ENCODE measurements around the gene ZMAT3. TPM values are rescaled to one million over a fixed set of nuclear protein-coding genes. Genes with fewer than 3 reads are reported as not detected.

Gene ZMAT3
- total and polyA plus RNA-seq, 2 of the 4 experiments (the other 2 are of a cell fraction) = 11.7 to 14.3 TPM

DNA sequence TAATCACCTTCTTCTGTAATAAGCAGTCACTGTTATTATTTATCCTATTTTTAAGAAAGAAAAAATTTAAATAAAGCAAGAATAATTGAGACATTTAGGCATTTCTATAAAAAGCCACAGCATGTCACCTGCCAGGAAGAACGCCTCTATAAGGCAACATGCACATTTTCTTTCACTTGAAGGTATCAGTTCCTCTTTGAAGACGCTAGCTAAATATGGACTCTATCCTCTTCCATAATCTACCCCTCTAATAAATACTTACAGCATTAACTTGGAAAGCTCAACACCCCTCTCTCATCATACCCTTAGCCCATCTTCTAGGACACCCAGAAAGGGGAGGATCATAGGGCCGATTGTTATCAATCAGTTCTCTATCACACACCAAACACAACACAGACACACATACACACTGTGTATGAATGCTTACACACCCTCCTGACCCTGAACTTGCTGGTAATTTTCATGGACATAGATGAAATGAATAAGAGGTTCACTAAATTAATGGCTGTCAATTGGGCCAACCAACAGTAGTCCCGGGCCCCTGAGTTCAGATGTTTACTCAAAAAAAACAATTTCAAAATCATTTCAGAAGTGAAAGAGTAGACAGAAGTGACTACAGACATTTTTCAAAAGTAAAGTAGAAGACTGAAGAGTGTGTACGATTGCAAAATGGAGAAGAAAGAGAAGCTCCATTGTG, 102.5 kb downstream of the ZMAT3 start:
- Histone ChIP-seq H3K4me2 (ENCODE audit: low read depth, low read length) (no peak overlapping the region), H2BK15ac (ENCODE audit: low read depth, low read length) (no peak overlapping the region), H3K9me1 (ENCODE audit: insufficient read depth, low read length) (no peaks in the 10 kb centered on the region), H3K4me3 (ENCODE audit: insufficient read depth, low read depth, low read length) (no peak overlapping the region), H3K36me3 (ENCODE audit: control insufficient read depth, insufficient read depth, low read length) (no peaks in the 10 kb centered on the region), H4K8ac (ENCODE audit: low read depth in 2 of 2, low read length in 2 of 2) (no peak overlapping the region), H3K23ac (ENCODE audit: low read depth, low read length) (no peak overlapping the region), H3K79me1 (ENCODE audit: low read depth in 1 of 2, low read length in 2 of 2) (no peaks in the 10 kb centered on the region), H3K4ac (ENCODE audit: low read depth, low read length) (no peak overlapping the region), H3K14ac (replicated peaks; ENCODE audit: low read depth, low read length) (no peak overlapping the region), H2AK5ac (ENCODE audit: low read depth, low read length) (no peak overlapping the region), H3K9ac (ENCODE audit: low read depth, low read length) (no peak overlapping the region), H2AFZ (replicated peaks; ENCODE audit: low read length, poor library complexity) (no peak overlapping the region), H3K4me1 (ENCODE audit: control insufficient read depth, insufficient read depth, low read length) (no peaks in the 10 kb centered on the region), H3K18ac (ENCODE audit: low read depth, low read length) (no peak overlapping the region), H2BK5ac (ENCODE audit: low read depth, low read length, poor library complexity, severe bottlenecking) (no peak overlapping the region), H3K9me3 (ENCODE audit: control insufficient read depth, insufficient read depth, low read length) (no peaks in the 10 kb centered on the region), H3K27me3 (ENCODE audit: control insufficient read depth, insufficient read depth, low read length) (no peaks in the 10 kb centered on the region; the same call in 1 of the 2 replicates), H4K20me1 (ENCODE audit: insufficient read depth, low read length) (no peaks in the 10 kb centered on the region), H2BK120ac (ENCODE audit: low read depth, low read length) (no peak overlapping the region), H4K5ac (ENCODE audit: low read depth, low read length) (no peak overlapping the region), H3K56ac (ENCODE audit: extremely low read depth, insufficient read depth, low read length) (no peak overlapping the region), H2AK9ac (replicated peaks; ENCODE audit: low read depth, low read length, poor library complexity) (no peak overlapping the region), H3K27ac (ENCODE audit: insufficient read depth, low read length) (no peak overlapping the region), H2BK20ac (ENCODE audit: low read depth, low read length) (no peak overlapping the region), H4K91ac (ENCODE audit: insufficient read depth, low read depth, low read length) (no peak overlapping the region)
- no peak for ATAC-seq (ENCODE audit: low read depth)
- no peak for DNase-seq
- dilution Hi-C loops (cut with HindIII; ENCODE audit: low sequenced_read_pairs, unreplicated experiment) = no loop called here
- POLR2A ChIA-PET (ENCODE audit: unreplicated experiment) = no interaction called here
- 90% methylated on average over 2 of the region's 5 CpGs; no CpG with 5 or more reads in 1 of the 2 experiments for WGBS, 2 experiments (ENCODE audit: extremely low coverage in 2 of 2, insufficient read length in 1 of 2)
- intact Hi-C loops (cut with micrococcal nuclease) = no loop called here
- CTCF ChIA-PET = no interaction called here
- BruUV-seq (replicated peaks) = no TSS peak
- TF ChIP-seq FOS (IDR thresholded peaks at IDR 0.05; ENCODE audit: low read depth, low read length) (no peak), RAD21 (IDR thresholded peaks at IDR 0.05; ENCODE audit: low read length) (no peak), NFE2L2 (IDR thresholded peaks at IDR 0.05; ENCODE audit: low read depth, low read length) (no peak), MAFK (IDR thresholded peaks at IDR 0.05; ENCODE audit: low read depth, low read length) (no peak), RCOR1 (IDR thresholded peaks at IDR 0.05; ENCODE audit: insufficient replicate concordance, low read length) (no peak), CHD1 (IDR thresholded peaks at IDR 0.05; ENCODE audit: low read depth, low read length) (no peak), SMC3 (IDR thresholded peaks at IDR 0.05; ENCODE audit: low read depth, low read length) (no peak)
- TF ChIP-seq, protein P1, sequence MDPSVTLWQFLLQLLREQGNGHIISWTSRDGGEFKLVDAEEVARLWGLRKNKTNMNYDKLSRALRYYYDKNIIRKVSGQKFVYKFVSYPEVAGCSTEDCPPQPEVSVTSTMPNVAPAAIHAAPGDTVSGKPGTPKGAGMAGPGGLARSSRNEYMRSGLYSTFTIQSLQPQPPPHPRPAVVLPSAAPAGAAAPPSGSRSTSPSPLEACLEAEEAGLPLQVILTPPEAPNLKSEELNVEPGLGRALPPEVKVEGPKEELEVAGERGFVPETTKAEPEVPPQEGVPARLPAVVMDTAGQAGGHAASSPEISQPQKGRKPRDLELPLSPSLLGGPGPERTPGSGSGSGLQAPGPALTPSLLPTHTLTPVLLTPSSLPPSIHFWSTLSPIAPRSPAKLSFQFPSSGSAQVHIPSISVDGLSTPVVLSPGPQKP (IDR thresholded peaks at IDR 0.05; ENCODE audit: borderline replicate concordance, low read depth, low read length) = no peak
- in situ Hi-C loops (cut with MboI; ENCODE audit: low sequenced_read_pairs) = no loop called here

Small RNAs within 50 kb of the gene (microRNA-seq; reads per million reads assigned to microRNA genes)
- gene RF00019 (ENCODE audit: insufficient read depth, insufficient read length) = not detected

Small RNAs within 50 kb of the gene (small RNA-seq; reads per million reads assigned to genes)
- gene RF00019 = 0 reads per million in 5 experiments

Other genes starting within 250 kb of the ZMAT3 start
- 22.4 and 28.6 TPM in 2 replicates for gene PIK3CA, start 76.5 kb upstream of the ZMAT3 start, total RNA-seq (2012; rRNA removed)
- gene PIK3CA, start 76.5 kb upstream of the ZMAT3 start, polyA plus RNA-seq (2012; rRNA removed) = 4.1 and 5.7 TPM in 2 replicates
- 0.72 and 0.83 TPM in 2 replicates for gene KCNMB3, start 179.3 kb upstream of the ZMAT3 start, total RNA-seq (2012; rRNA removed)
- 0.59 and 1.2 TPM in 2 replicates for gene KCNMB3, start 179.3 kb upstream of the ZMAT3 start, polyA plus RNA-seq (2012; rRNA removed)

All from IMR-90 (cell line).